ENCODE measurements around the gene CAMK1D.

DNA sequence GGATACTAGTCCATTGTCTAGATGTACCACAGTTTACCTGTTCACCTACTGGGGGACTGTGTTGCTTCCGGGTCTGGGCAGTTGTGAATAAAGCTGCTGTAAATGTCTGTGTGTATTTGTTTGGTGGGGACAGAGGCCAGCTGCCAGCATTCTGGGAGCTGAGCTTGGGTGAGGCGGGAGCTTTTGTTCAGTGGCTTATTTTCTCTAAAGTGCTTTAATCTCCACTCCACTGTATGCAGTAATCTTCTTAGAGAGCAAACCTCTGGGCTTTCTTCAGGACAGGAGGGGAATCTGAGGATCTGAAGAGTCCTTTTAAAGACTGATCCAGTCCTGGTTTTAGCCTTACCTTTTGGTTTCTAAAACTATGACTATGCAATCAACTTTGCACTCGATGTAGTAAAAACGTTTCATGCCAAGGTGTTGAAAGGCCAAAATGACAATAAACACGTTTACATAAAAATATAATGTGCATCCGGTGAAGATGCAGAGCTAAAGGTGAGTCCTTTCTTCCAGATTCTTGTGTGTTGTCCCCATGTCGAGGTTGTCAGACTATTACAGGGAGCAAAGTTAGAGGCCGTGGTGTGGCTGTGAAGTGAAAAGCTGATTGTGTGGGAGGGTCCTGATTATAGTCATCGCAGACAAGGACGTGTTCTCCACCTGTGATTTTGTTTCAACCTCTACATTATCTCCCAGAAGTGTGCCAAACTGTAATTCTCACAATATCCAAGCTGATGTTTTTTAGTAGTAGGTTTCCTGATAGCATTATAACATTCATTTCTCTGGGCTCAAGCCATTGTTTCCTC is 279.8 kb downstream of the CAMK1D start:
- TF ChIP-seq, protein P1, sequence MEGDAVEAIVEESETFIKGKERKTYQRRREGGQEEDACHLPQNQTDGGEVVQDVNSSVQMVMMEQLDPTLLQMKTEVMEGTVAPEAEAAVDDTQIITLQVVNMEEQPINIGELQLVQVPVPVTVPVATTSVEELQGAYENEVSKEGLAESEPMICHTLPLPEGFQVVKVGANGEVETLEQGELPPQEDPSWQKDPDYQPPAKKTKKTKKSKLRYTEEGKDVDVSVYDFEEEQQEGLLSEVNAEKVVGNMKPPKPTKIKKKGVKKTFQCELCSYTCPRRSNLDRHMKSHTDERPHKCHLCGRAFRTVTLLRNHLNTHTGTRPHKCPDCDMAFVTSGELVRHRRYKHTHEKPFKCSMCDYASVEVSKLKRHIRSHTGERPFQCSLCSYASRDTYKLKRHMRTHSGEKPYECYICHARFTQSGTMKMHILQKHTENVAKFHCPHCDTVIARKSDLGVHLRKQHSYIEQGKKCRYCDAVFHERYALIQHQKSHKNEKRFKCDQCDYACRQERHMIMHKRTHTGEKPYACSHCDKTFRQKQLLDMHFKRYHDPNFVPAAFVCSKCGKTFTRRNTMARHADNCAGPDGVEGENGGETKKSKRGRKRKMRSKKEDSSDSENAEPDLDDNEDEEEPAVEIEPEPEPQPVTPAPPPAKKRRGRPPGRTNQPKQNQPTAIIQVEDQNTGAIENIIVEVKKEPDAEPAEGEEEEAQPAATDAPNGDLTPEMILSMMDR (conservative IDR thresholded peaks at IDR 0.05 in 1 of 2, IDR thresholded peaks at IDR 0.05 in 1 of 2; ENCODE audit: extremely low read depth in 1 of 2, insufficient read depth in 1 of 2, low read depth in 1 of 2, low read length in 2 of 2) = no peak
- no peak for TF ChIP-seq EZH2 (IDR thresholded peaks at IDR 0.05; ENCODE audit: borderline replicate concordance, low read length)
